ENCODE results near the gene OPCML.

Gene OPCML

DNA sequence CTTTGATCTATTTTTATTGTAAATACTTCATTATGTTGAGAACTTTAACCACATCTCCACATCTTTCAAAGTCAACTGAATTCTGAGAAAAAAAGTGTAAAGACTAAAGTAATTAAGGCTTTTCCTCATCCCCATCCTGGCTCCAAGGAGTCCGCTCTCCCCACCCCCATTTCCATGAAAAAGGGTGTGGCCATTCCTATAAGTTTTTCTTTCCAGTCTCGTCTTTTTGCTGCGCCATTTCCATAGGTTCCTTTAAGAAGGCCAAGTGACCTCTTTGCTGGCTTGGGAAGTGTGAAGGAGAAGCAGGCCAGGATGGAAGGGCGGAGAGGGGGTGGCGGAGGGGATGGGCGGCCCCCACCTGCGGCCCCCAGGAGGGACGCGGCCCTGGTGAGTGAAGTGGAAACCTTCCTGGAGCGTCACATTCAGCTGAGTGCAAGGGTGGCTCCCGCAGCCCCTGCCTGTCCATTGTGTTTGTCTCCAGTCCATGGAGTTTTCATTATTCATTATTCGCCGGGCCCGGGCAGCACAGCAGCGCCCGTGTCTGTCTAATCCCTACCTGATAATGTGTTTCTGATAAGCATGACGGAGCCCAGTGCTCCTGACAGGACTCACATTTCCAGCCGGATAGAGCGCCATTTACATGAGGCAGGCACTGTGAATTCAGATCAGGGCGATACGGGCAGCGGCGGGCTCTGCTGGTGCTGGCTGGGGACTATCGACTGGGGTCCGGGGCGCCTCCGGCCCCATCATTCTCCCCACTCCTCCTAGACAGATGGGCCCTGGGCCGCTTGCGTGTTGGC lies 739.8 kb downstream of the OPCML start:
- TF ChIP-seq, protein P1, sequence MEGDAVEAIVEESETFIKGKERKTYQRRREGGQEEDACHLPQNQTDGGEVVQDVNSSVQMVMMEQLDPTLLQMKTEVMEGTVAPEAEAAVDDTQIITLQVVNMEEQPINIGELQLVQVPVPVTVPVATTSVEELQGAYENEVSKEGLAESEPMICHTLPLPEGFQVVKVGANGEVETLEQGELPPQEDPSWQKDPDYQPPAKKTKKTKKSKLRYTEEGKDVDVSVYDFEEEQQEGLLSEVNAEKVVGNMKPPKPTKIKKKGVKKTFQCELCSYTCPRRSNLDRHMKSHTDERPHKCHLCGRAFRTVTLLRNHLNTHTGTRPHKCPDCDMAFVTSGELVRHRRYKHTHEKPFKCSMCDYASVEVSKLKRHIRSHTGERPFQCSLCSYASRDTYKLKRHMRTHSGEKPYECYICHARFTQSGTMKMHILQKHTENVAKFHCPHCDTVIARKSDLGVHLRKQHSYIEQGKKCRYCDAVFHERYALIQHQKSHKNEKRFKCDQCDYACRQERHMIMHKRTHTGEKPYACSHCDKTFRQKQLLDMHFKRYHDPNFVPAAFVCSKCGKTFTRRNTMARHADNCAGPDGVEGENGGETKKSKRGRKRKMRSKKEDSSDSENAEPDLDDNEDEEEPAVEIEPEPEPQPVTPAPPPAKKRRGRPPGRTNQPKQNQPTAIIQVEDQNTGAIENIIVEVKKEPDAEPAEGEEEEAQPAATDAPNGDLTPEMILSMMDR (IDR thresholded peaks at IDR 0.05): no peak

DNA sequence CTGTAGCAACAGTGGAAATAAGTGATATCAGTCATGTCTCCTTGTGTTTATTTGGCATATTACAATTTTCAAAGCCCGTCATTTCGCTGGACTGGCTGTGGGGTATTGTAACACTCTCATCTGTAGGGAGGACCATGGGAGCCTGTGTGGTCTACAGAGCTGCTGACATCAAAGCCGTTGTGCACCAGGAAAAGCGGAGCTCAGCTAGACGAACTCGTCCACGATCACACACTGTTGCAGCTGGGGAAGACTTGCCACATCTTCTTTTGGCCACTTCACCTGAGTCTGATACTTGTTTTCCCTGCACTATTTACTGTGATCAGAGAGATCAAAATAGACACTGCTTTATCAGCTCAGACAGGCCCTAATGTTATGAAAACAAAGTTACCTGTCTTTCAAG lies 741.3 kb downstream of the OPCML start:
- TF ChIP-seq, protein P1 (IDR thresholded peaks at IDR 0.05): no peak

DNA sequence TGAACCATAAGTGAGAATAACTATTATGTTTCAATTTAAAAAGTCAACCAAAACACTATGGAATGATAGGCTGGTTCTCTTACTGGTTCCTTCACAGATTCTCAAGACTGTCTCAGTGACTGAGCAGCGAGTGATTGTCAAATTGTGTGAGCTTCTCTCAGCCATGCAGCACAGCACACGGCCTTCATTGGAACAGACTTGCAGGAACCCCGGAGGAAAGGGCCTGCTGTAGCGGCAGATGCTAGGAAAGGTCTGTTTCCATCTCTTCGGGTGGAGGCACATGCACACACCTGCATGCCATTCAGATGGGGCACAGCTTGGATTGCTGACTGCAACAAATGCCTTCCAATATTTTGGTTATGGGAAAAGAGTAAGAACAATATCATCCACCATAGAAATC lies 741.8 kb downstream of the OPCML start:
- TF ChIP-seq, protein P1 (IDR thresholded peaks at IDR 0.05): no peak

DNA sequence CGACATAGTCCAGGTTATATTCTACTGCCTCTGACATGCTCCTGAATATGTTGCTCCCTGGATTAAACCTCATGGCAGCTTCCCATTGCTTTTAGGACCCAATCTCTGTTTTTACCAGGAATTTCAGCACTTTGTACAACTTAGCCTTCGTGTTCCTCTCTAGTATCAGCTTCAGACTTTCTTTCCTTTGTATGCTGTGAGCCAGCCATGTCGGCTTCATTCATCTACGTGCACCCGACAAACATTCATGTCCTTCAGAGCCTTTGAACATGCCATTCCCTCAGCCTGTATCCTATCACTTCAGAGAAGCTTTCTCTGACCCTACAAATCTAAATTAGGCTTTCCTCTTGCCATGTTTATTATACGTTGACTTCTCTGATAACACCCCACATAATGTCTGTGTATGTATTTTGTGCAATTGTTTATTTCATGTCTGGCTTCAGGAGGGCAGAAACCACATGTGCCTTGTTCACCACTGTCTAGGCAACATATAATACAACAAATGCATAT lies 743.4 kb downstream of the OPCML start:
- TF ChIP-seq, protein P1 (IDR thresholded peaks at IDR 0.05): no peak

DNA sequence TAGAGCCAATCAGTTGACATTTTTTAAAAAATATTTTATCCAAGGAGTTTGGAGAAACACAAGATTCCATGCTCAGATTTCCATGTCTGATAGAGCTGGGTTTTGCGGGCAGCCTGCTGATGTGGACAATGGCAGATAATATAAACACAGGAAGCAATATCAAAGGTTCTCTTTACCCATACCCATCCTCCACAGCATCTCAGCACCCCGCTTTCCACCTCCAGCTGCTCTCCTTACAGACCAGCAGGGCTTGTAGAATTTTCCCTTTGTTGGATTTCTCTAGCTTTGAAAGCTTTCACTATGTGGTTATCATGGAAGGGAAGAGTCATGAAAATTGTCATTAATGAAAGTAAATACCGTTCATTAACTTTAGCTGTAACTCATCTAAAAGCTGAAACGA lies 746.4 kb downstream of the OPCML start:
- TF ChIP-seq, protein P1 (IDR thresholded peaks at IDR 0.05): no peak

DNA sequence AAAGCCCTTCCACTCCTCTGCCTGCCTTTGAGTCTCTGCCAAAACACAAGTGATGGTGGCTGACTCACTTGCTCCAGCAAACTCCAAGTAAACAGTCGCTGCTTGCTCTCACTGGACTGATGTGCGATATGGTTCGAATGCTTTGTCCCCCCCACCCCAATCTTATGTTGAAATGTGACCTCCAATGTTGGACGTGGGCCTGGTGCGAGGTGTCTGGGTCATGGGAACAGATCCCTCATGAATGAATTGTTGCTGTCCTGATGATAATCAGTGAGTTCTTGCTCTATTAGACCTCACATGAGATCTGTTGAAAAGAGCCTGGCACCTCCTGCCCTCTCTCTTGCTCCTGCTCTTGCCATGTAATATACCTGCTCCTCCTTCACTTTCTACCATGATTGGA lies 747.9 kb downstream of the OPCML start:
- TF ChIP-seq, protein P1 (IDR thresholded peaks at IDR 0.05): no peak

DNA sequence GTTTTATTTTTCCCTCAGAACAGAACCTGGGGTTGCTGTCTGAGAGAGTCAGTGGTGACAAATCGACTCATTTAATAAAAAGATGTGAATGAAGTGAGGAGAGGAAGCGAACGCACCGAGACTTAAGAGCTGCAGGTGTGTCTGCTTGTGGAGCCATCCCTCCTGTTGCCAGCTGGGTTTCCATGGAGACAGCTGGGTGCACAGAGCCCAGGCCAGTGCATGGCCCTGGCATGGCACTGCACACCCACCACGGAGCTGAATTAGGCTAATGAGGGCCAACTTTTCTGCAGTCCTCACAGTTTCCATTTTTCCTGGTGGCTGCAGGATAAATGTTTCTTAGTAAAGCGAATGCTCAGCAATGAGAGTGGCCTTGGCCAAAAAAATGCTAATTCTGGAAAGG lies 750.2 kb downstream of the OPCML start:
- TF ChIP-seq, protein P1 (IDR thresholded peaks at IDR 0.05): no peak
